NCI-H2081 (cell line): ENCODE measurements around the gene CERK.

Experiments
- DNase-seq, 2 experiments: peaks; one replicate each; lab custom pipeline; 2025; lab: John Stamatoyannopoulos, UW

The CERK gene

GRCh38 chr22:46678003-46678657 is 59.9 kb downstream of the CERK start:
- DNase-seq = no peak

- DNase-seq = no peak
Measured at GRCh38 chr22:46677323-46678002, 60.6 kb downstream of the CERK start.

GRCh38 chr22:46676881-46677280 is 61.2 kb downstream of the CERK start:
- no peak for DNase-seq

- DNase-seq = no peak
Measured at GRCh38 chr22:46676479-46676878, 61.6 kb downstream of the CERK start.

DNA sequence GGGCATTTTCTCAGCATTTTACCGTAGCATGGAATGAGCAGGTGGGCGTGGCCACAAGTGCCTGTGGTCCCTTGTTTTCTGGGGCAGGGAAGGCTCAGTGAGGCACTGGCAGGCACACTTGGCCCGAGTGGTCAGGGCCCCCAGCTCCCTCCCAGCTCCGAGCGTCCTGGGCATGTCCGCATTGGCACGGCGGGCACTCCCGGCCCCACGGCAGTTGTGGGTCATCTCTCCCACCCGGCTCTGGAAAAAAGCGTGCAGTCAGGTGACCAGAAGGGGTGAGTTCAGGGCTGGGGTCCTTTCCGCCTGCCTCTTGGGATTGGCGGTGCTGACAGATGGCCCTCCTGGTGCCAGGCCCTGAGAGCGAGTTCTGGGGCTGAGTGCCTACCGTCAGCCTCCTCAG is 62.1 kb downstream of the CERK start:
- no peak for DNase-seq

- no peak for DNase-seq
Measured at GRCh38 chr22:46675479-46675878, 62.6 kb downstream of the CERK start.

DNA sequence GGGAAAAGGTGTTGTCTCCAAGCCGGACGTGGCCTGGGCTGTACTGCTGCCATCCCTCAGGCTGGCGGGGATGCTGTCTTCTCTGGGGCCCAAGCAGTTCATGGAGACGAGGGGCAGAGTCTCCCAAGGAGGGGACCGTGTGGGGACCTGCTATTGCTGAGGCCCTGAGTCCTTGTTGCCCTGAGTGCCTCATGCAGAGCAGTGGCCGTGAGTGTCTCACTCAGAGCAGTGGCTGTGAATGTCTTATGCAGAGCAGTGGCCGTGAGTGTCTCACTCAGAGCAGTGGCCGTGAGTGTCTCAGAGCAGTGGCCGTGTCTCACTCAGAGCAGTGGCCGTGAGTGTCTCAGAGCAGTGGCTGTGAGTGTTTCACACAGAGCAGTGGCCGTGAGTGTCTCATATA is 63.1 kb downstream of the CERK start:
- no peak for DNase-seq

- DNase-seq = no peak
Measured at GRCh38 chr22:46674367-46674781, 63.7 kb downstream of the CERK start.

- no peak for DNase-seq
Measured at GRCh38 chr22:46673662-46674236, 64.3 kb downstream of the CERK start.

DNA sequence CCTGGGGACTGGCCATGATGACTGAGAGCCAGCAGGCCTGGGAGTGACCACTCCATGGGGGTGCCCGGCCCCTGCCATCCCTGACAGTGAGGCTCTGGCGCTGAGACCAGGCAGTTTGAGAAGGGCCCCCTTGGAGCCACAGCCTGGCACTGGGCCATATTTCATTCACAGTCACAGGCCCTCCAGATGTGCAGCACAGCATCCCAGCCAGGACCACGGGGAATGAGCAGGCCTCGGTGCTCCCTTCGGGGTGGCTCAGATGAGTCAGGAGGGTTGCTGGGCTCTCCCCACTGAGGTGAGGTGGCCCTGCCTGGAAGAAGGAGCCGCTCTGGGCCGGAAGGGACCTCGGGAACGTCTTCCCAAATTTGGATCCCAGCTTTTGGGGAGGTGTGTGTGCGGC is 64.8 kb downstream of the CERK start:
- no peak for DNase-seq

- DNase-seq = no peak
Measured at GRCh38 chr22:46672731-46673130, 65.3 kb downstream of the CERK start.

DNA sequence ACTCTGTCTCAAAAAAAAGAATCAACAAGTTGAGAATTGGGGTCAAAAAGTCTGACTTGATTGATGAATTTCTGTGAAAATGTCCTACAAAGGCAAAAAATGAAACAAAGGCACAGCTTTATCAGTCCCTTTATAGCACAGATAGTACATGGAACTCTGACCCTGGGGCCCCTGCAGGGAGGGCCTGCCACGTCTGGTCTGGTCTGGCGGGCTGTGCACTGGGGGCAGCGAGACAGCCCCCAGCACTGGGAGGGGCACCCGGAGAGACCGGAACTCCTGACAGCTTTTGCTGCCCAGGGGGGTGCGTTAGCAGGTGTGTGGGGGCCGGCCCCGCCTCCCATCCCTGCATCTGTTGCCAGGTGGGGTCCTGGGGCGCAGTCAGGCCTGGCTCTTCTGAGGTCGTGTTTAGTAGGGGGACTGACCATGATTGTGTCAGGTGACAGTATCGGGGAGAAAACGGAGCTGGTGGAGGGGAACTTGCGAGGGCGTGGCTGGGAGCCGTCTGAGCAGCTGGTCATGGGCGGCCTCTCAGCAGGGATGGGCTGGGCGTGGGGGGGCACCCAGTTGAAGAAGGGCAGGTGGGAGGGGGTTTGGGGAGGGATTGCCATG is 66.1 kb downstream of the CERK start:
- no peak for DNase-seq

GRCh38 chr22:46669201-46669600 is 68.9 kb downstream of the CERK start:
- DNase-seq = no peak

DNA sequence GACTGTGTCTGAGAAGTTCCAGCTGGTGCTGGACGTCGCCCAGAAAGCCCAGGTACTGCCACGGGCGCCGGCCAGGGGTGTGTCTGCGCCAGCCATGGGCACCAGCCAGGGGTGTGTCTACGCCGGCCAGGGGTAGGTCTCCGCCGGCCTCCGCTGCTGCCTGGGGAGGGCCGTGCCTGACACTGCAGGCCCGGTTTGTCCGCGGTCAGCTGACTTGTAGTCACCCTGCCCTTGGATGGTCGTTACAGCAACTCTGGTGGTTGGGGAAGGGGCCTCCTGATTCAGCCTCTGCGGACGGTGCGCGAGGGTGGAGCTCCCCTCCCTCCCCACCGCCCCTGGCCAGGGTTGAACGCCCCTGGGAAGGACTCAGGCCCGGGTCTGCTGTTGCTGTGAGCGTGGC is 69.9 kb downstream of the CERK start:
- DNase-seq = no peak

DNA sequence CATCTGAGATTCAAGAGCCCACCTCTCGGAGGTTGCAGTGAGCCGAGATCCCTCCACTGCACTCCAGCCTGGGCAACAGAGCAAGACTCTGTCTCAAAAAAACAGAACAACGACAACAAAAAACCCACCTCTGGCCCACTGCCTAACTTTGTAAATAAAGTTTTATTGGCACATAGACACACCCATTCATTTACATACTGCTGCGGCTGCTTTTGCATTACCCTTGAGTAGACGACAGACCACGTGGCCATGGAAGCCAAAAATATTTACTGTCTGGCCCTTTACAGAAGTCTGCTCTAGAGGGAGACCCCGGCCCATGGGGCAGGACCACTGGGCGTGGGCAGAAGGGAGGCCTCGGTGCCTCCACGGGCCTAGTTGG is 70.8 kb downstream of the CERK start:
- no peak for DNase-seq

GRCh38 chr22:46666577-46667244 is 71.3 kb downstream of the CERK start:
- DNase-seq = no peak

DNA sequence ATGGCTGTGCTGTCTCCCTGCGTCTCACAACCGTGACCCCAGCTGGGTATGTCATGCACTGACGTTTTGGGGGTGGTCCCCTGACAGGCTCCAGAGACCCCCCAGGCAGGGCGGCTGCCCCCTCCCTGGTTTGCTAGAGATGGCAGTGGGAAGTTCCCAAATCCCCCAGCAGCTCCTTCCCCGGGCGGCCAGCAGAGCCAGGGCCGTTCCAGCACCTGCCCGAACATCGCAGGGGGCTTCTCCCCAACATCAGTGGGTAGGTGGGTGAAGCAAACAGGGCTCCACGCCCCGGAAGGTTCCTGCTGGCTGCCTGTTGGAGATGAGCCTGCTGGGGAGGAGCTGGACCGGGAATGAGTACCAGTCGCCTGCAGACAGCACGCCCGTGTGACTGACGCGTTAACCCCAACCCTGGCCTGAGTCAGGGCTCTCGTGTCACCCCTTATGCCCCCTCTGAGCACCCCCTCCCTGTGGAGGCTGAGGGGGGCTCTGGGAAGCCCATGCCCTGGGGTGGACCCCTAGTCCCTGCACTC is 72.2 kb downstream of the CERK start:
- no peak for DNase-seq

GRCh38 chr22:46665151-46665695 is 72.8 kb downstream of the CERK start:
- DNase-seq = no peak

DNA sequence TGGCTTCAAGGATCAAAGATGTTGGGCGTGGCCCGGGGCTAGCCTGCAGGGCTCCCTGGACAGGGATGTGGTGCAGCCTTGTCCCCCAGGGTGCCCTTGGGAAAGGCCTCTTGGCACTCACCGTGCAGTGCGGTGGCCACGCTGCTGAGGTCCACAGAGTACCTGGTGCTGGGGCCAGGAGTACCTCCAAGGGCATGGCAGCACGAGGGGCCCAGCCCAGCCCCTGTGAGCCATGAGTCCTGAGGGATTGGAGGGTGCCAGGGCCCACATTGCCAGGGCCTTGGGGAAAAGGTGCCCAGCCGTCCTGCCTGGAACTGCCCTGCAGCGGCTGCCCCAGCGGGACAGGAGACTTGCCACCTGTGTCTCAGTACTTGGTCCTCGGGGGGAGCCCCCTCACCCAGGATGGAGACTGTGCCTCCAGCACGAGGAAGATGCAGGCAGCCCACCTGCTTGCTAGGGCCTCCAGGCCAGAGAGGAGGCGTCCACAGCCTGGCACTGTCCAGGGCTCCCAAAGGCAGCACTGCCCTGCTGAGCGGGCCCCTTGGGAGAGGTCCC is 73.7 kb downstream of the CERK start:
- no peak for DNase-seq

GRCh38 chr22:46663436-46664100 is 74.5 kb downstream of the CERK start:
- no peak for DNase-seq

GRCh38 chr22:46663001-46663400 is 75.1 kb downstream of the CERK start:
- no peak for DNase-seq
